T follicular helper cell (primary cell): Measurements from ENCODE around the gene DDX54.
"Not testable (repeated sequence)": the region's sequence is repeated elsewhere in the genome, so short reads cannot be mapped to it uniquely, and the experiment has no call there.

Experiments
- DNase-seq: peaks from one replicate; pipeline ENCODE4 v3.0.0-alpha.2; 2020; ENCODE audit warnings: low read depth

DDX54 gene

GRCh38 chr12:113142173-113142885 is 42.9 kb downstream of the DDX54 start:
- DNase-seq, result no peak

GRCh38 chr12:113141716-113142115 is 43.6 kb downstream of the DDX54 start:
- not testable (repeated sequence) for DNase-seq

GRCh38 chr12:113140706-113141105 is 44.6 kb downstream of the DDX54 start:
- DNase-seq, result no peak

- no peak for DNase-seq
Measured at GRCh38 chr12:113138826-113139225, 46.5 kb downstream of the DDX54 start.

- no peak for DNase-seq
Measured at GRCh38 chr12:113137861-113138783, 47.2 kb downstream of the DDX54 start.

GRCh38 chr12:113136990-113137511 is 48.2 kb downstream of the DDX54 start:
- DNase-seq, result no peak

- DNase-seq, result peak; percentile 59
Measured at GRCh38 chr12:113136128-113136989, 48.9 kb downstream of the DDX54 start.

- DNase-seq, result peak; percentile 80
Measured at GRCh38 chr12:113135178-113136127, 49.8 kb downstream of the DDX54 start, which contains the start of gene RASAL1. TSS of gene RASAL1 (minus strand) at chr12:113135761. CDS start at chr12:113135462, 299 bp downstream.

GRCh38 chr12:113134521-113134951 is 50.7 kb downstream of the DDX54 start:
- no peak for DNase-seq

- no peak for DNase-seq
Measured at GRCh38 chr12:113134071-113134470, 51.2 kb downstream of the DDX54 start.

- no peak for DNase-seq
Measured at GRCh38 chr12:113133666-113134065, 51.6 kb downstream of the DDX54 start.

- no peak for DNase-seq
Measured at GRCh38 chr12:113133036-113133435, 52.2 kb downstream of the DDX54 start.

- no peak for DNase-seq
Measured at GRCh38 chr12:113131556-113131955, 53.7 kb downstream of the DDX54 start.

- DNase-seq, result no peak
Measured at GRCh38 chr12:113130457-113131135, 54.7 kb downstream of the DDX54 start.

- no peak for DNase-seq
Measured at GRCh38 chr12:113129664-113130456, 55.4 kb downstream of the DDX54 start.

GRCh38 chr12:113128802-113129663 is 56.2 kb downstream of the DDX54 start:
- no peak for DNase-seq

- no peak for DNase-seq
Measured at GRCh38 chr12:113127791-113128199, 57.5 kb downstream of the DDX54 start.
